Erythroblast (primary cell): Measurements from ENCODE around the gene CMKLR1.

Experiments used
- GATA1 ChIP-seq: IDR thresholded peaks from 2 replicates; pipeline ENCODE4 v1.6.1; 2011; ENCODE audit warnings: low read depth, mild to moderate bottlenecking, control low read depth, low read length, moderate library complexity
- POLR2A ChIP-seq: IDR thresholded peaks from 2 replicates; pipeline ENCODE4 v1.6.1; 2011; ENCODE audit warnings: mild to moderate bottlenecking, low read length

DNA sequence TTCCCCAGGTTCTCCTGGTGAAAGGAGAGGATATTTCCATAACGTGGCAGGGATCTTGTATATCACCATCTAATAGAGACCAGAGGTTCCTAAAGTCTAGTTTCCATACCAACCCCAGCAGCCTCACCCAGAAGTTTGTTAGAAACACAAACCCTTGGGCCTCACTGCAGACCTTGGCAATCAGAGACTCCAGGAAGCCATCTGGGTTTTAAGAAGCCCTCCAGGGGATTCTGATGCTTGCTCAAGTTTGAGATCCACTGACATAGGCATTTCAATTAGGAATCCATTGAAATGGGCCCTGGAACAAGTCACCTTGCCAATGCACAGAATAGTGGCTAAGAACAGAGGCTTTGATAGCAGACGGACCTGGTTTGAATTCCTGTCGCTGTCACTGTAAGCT is 2.2 kb upstream of the CMKLR1 start:
- TF ChIP-seq POLR2A (no peak), GATA1 (no peak)
